ENCODE data around the gene BOD1L1. TPM values are rescaled to one million over a fixed set of nuclear protein-coding genes. Genes with fewer than 3 reads are reported as not detected.

BOD1L1 gene
- total RNA-seq, 4 donors from 2014 or later = 30.3 to 39.8 (median 34.8) TPM

DNA sequence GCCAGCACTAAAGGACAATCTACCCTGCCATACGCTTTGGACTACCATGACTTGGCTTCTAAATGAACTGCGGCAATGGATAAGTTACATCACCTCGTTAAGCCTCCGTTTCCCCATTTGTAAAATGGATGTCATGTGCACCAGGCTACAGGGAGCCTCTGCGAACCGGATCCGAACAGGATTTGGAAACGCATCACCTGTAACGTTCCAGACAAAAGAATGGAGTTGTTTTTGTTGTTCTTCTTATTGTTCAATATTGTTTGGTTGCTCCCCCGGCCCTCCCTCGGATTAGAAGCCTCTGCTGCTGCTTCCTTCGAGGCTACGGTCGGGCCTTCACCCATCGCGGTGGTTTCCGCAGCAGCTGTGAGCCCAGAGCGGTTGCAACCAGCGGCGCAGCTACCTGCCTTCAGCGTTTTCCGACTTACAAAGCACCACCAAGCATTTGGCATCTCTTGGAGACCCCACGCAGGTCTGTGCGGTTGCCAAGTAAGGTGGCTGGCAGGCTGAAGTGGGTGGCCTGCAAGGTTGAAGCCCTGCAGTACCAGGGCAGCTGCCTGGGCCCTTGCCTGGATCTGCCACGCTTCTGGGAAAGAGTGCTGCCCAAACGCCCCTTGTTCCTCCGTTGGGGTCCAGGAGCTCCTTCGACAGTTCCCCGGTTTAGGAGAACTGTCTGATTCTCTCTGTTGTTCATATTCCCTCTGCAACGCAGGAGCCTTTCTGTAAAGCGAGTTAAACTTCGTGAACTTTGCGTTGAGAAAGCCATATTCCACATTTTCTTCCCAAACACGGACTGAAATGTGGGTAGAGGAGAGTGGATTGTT is 90.3 kb downstream of the BOD1L1 start:
- no peak overlapping the region for H3K4me3 ChIP-seq
- no peak for TF ChIP-seq EP300 (IDR thresholded peaks at IDR 0.05)
- TF ChIP-seq CTCF (IDR thresholded peaks at IDR 0.05) = no peak
- no peak for TF ChIP-seq POLR2AphosphoS5 (IDR thresholded peaks at IDR 0.05)
- TF ChIP-seq POLR2A (IDR thresholded peaks at IDR 0.05; ENCODE audit: low read depth) = no peak
- peaks cover 0 to 5% (median 0%) of the 10 kb centered on the region in 4 donors for H3K36me3 ChIP-seq
- intact Hi-C loops (cut with DNase I) = no loop called here
- no peak overlapping the region for H3K27ac ChIP-seq (replicated peaks in 1 of 4)
- peaks cover 0 to 7% (median 0%) of the 10 kb centered on the region in 4 donors for H3K9me3 ChIP-seq
- 36% methylated on average over 32 of the region's 34 CpGs for WGBS
- H3K27me3 ChIP-seq = peaks cover 0 to 100% (median 86%) of the 10 kb centered on the region in 4 donors
- peaks cover 24 to 47% (median 38%) of the 10 kb centered on the region in 4 donors for H3K4me1 ChIP-seq
- DNase-seq (ENCODE audit: extremely low spot score) = peak; percentile 45

GRCh38 chr4:13536607-13537006 is 90.9 kb downstream of the BOD1L1 start:
- peaks cover 0 to 100% (median 83%) of the 10 kb centered on the region in 4 donors for H3K27me3 ChIP-seq
- intact Hi-C loops (cut with DNase I) = no loop called here
- peak; percentile 39 for DNase-seq (ENCODE audit: extremely low spot score)
- peaks cover 18 to 42% (median 32%) of the 10 kb centered on the region in 4 donors for H3K4me1 ChIP-seq
- no peak overlapping the region for H3K4me3 ChIP-seq
- no peak for TF ChIP-seq POLR2AphosphoS5 (IDR thresholded peaks at IDR 0.05)
- H3K27ac ChIP-seq (replicated peaks in 1 of 4) = no peak overlapping the region
- WGBS = 29% methylated on average over 6 of the region's 6 CpGs
- peaks cover 0 to under 1% (median 0%) of the 10 kb centered on the region in 4 donors for H3K36me3 ChIP-seq
- peaks cover 0 to 7% (median 0%) of the 10 kb centered on the region in 4 donors for H3K9me3 ChIP-seq

- intact Hi-C loops (cut with DNase I) = no loop called here
- Histone ChIP-seq H3K4me1 (peaks cover 17 to 42% (median 34%) of the 10 kb centered on the region in 4 donors), H3K4me3 (peak overlapping the region in 1 of 4 donors; percentile 9), H3K36me3 (no peaks in the 10 kb centered on the region), H3K27ac (replicated peaks in 1 of 4) (no peak overlapping the region), H3K27me3 (peaks cover 0 to 100% (median 82%) of the 10 kb centered on the region in 4 donors), H3K9me3 (peaks cover 0 to 7% (median 0%) of the 10 kb centered on the region in 4 donors)
- TF ChIP-seq EP300 (IDR thresholded peaks at IDR 0.05) (no peak), CTCF (IDR thresholded peaks at IDR 0.05) (no peak), POLR2A (IDR thresholded peaks at IDR 0.05; ENCODE audit: low read depth) (no peak), POLR2AphosphoS5 (IDR thresholded peaks at IDR 0.05) (no peak)
- WGBS = 4% methylated on average over 30 of the region's 39 CpGs
- peak; percentile 89 for DNase-seq (ENCODE audit: extremely low spot score)
Observed at GRCh38 chr4:13535708-13536361, 91.7 kb downstream of the BOD1L1 start.

- 10% methylated on average over 18 of the region's 18 CpGs for WGBS
- Histone ChIP-seq H3K36me3 (no peaks in the 10 kb centered on the region), H3K4me3 (no peak overlapping the region), H3K27me3 (peaks cover 0 to 100% (median 80%) of the 10 kb centered on the region in 4 donors), H3K27ac (replicated peaks in 1 of 4) (no peak overlapping the region), H3K4me1 (peaks cover 16 to 43% (median 32%) of the 10 kb centered on the region in 4 donors), H3K9me3 (peaks cover 0 to 5% (median 0%) of the 10 kb centered on the region in 4 donors)
- TF ChIP-seq EP300 (IDR thresholded peaks at IDR 0.05) (no peak), POLR2A (IDR thresholded peaks at IDR 0.05; ENCODE audit: low read depth) (no peak), POLR2AphosphoS5 (IDR thresholded peaks at IDR 0.05) (no peak), CTCF (IDR thresholded peaks at IDR 0.05) (no peak)
- intact Hi-C loops (cut with DNase I) = no loop called here
- DNase-seq (ENCODE audit: extremely low spot score) = peak; percentile 89
Observed at GRCh38 chr4:13535118-13535517, 92.4 kb downstream of the BOD1L1 start.

Measured in esophagus muscularis mucosa (tissue), 4 donors.